Measurements from ENCODE around the gene CYP4A22.

- TF ChIP-seq, protein P1, sequence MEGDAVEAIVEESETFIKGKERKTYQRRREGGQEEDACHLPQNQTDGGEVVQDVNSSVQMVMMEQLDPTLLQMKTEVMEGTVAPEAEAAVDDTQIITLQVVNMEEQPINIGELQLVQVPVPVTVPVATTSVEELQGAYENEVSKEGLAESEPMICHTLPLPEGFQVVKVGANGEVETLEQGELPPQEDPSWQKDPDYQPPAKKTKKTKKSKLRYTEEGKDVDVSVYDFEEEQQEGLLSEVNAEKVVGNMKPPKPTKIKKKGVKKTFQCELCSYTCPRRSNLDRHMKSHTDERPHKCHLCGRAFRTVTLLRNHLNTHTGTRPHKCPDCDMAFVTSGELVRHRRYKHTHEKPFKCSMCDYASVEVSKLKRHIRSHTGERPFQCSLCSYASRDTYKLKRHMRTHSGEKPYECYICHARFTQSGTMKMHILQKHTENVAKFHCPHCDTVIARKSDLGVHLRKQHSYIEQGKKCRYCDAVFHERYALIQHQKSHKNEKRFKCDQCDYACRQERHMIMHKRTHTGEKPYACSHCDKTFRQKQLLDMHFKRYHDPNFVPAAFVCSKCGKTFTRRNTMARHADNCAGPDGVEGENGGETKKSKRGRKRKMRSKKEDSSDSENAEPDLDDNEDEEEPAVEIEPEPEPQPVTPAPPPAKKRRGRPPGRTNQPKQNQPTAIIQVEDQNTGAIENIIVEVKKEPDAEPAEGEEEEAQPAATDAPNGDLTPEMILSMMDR (IDR thresholded peaks at IDR 0.05) = no peak
- no peak for TF ChIP-seq POLR2A (IDR thresholded peaks at IDR 0.05)
These were observed 24.2 kb downstream of the CYP4A22 start for GRCh38 chr1:47161298-47162040.

All from esophagus squamous epithelium (tissue), 4 donors.